Measurements from ENCODE around the gene UAP1.
"Not testable (repeated sequence)": the region's sequence is repeated elsewhere in the genome, so short reads cannot be mapped to it uniquely, and the experiment has no call there.

Gene UAP1

GRCh38 chr1:162566870-162567269, 5.3 kb downstream of the UAP1 start:
- no peak for ATAC-seq

GRCh38 chr1:162568802-162569201, 7.3 kb downstream of the UAP1 start:
- no peak for ATAC-seq

- no peak for ATAC-seq
These were observed 9.2 kb downstream of the UAP1 start for GRCh38 chr1:162570718-162571117.

GRCh38 chr1:162571121-162571520, 9.6 kb downstream of the UAP1 start:
- ATAC-seq = not testable (repeated sequence)

- ATAC-seq = no peak
These were observed 10.2 kb downstream of the UAP1 start for GRCh38 chr1:162571696-162572095.

GRCh38 chr1:162573136-162573535, 11.6 kb downstream of the UAP1 start:
- ATAC-seq = no peak

DNA sequence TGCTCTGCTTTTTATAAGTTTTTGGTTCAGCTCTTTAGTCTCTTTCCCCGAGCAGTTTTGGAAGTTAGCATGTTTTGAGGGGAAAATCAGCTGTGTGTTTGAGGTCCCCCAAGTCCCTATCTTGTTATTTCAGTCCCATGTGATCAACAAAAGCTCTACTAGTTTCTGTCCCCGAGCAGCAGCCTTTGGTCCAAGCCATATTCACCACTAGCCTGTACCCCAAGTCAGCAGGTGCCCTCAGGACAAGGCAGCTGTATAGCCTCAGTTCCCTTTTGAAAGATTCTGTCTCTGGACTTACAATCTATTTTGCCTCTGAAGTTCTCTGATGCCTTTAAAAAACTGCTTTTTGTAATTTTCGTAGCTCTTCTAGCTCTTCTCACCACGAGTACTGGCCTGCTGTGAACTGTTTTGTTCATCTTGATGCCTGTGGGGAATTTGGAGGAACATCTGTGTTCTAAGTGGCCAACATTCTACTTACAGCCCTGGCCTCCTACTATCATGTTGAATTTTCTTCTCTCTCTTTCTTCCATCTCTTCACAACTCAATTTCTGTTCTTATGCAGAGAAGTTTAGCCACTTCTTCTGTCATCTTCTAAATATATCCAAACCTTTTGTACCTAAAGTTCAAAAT, 16.7 kb downstream of the UAP1 start:
- no peak for ATAC-seq

DNA sequence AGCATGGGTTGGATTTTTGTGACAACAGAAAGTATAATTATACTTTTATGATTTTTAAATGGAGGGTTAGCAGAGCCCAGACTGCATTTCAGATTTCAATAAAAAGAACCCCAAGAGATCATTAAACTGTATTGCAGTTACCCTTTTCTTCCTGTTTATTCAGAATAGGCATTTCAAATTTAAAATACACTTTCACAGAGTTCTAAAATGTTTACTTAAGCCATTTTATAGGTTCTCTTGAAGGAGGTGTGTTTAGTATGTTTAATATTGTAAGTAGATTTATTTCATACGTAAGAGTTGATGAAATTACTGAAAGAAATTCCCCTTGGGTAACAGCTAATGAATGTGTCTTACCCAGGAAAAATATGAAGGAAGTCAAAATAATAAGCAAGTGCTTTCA, 17.4 kb downstream of the UAP1 start:
- ATAC-seq = no peak

GRCh38 chr1:162580308-162580707, 18.8 kb downstream of the UAP1 start:
- ATAC-seq = no peak

- not testable (repeated sequence) for ATAC-seq
These were observed 21.4 kb downstream of the UAP1 start for GRCh38 chr1:162582901-162583300.

DNA sequence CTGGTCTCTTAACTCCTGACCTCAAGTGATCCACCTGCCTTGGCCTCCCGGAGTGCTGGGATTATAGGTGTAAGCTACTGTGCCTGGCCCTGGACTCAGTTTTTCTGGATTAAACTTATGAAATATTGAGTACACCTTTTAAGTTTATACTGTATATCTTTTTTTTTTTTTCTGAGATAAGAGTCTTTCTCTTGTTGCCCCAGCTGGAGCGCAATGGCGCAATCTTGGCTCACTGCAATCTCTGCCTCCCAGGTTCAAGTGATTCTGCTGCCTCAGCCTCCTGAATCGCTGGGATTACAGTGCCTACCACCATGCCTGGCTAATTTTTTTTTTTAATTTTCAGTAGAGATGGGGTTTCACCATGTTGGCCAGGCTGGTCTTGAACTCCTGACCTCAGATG, 23.6 kb downstream of the UAP1 start:
- not testable (repeated sequence) for ATAC-seq

DNA sequence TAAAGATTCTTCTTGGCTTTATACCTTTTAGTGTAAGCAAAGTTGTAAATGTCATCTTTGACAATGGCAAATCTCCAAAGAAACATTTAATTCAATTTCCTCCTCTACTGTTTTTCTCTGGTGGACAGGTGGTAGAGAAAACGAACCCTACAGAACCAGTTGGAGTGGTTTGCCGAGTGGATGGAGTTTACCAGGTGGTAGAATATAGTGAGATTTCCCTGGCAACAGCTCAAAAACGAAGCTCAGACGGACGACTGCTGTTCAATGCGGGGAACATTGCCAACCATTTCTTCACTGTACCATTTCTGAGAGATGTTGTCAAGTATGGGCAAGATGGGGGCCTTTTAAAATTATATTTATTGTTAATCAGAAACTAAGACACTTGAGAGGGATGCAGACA, 25.8 kb downstream of the UAP1 start:
- ATAC-seq = no peak

DNA sequence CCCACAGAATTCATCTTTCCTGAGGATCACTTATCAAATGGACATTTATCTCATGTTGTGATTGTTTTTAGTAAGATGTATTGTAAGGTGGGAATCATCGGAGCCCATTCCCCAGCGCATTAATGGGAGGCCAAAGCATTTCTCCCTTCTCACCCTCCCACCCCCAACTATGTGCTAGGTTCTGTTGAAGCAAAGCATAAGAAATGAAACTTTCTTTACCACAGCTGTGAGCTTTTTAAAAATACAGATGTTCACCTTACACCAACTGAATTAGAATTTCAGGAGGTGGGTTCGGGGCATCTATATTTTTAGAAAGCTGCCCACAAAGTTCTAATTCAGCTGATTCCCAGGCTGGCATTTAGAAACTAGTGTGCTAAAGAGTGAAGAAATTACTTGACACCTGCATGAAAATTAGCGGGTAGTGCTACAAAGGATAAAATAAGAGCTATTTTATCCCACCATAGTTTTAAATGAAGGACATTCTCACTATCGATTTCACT, 26.3 kb downstream of the UAP1 start:
- ATAC-seq = no peak

DNA sequence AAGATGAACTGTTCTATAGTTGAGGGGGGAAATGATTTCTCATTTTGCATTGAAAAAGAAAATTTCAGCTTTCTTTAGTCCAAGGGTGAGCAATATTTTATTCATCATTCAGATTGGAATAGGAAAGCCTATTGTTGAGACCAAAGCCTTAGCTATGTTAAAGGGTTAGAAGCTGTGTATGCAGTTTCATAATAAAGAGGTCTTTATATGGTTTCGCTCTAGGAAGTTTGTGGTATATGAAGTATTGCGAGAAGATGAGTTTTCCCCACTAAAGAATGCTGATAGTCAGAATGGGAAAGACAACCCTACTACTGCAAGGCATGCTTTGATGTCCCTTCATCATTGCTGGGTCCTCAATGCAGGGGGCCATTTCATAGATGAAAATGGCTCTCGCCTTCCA, 28.6 kb downstream of the UAP1 start:
- no peak for ATAC-seq

- ATAC-seq = no peak
These were observed 29.2 kb downstream of the UAP1 start for GRCh38 chr1:162590686-162591085.

DNA sequence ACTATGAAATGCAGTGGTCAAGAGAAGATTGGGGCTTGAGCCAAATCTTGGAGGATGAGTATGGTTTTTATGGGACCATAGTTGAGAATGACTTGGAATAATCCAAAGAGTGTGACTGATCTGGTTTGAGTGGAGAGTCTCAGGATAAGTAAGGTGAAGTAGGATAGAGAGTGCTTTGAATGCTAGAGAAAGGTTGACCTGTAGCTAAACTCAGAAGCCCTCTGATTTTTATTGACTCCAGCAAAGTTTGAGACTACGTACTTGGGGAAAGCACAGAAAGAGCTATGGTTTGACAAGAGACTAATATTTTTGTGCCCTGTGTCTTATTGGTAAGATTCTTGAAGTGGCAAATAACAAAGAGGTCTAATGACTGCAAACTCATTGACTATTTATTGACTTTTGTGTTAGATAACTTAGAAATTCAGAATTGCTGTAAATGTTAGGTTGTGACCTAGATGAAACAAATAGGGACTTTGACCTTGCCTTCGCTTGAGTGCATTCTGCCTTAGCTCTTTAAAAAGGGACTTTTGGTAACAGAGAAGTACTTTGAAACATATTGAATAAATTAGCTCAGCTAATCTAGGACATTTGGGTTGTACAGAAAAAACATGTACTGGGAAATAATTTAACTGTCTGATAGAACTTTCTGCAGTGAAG, 35.1 kb downstream of the UAP1 start:
- ATAC-seq = no peak

DNA sequence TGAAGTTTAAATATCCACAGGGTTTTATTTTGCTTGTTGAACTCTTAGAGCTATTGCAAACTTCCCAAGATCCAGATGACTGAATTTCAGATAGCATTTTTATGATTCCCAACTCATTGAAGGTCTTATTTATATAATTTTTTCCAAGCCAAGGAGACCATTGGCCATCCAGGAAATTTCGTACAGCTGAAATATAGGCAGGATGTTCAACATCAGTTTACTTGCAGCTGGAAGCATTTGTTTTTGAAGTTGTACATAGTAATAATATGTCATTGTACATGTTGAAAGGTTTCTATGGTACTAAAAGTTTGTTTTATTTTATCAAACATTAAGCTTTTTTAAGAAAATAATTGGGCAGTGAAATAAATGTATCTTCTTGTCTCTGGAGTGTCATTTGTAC, 37.9 kb downstream of the UAP1 start:
- no peak for ATAC-seq

- not testable (repeated sequence) for ATAC-seq
These were observed 41.6 kb downstream of the UAP1 start for GRCh38 chr1:162603117-162603516.

DNA sequence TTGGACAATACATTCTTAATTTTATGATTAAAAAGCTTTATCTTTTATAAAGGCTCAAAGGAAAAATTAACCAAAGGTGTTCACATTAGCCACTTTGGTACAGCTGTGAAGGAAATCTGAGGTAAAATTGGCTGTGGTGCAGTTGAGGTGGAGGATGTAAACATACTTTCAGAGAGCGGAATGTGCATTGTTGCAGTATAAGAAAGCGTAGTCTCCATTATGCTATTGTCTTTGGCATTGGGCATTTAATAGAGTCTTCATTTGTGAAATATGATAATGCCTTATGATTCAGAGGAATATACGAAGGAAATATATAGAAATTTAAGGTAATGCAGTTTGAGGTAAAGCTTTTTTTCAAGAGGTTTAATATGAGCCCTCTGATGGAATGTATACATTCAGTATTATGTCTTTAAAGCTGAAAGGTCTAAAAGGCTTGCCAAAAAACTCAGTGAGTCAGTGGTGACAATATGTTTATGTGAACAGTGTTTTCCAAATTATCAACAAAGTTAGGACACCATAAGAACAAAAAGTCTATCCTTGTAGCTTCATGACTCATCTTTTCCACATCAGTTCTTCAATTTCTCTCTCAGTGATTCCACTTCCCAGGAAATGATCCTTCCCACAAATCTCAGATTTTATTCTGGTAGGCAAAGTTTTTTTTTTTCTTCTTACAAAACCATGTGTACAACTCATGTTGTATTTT, 43.9 kb downstream of the UAP1 start:
- no peak for ATAC-seq

DNA sequence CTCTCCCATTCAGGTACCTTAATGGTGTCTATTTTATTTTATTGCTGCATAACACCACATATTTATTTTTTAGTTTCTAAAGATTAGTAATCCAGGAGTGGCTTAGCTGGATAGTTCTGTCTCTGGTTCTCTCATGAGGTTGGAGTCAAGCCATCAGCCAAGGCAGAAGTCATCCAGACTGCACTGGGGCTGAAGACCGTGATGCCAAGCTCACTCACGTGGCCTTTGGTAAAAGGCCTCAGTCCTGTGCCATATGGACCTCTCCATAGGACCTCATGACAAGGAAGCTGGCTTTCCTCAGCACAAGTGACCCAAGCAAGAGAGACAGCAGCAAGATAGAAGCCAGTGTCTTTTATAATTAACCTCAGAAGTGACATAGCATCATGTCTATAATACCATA, 47.8 kb downstream of the UAP1 start:
- no peak for ATAC-seq

DNA sequence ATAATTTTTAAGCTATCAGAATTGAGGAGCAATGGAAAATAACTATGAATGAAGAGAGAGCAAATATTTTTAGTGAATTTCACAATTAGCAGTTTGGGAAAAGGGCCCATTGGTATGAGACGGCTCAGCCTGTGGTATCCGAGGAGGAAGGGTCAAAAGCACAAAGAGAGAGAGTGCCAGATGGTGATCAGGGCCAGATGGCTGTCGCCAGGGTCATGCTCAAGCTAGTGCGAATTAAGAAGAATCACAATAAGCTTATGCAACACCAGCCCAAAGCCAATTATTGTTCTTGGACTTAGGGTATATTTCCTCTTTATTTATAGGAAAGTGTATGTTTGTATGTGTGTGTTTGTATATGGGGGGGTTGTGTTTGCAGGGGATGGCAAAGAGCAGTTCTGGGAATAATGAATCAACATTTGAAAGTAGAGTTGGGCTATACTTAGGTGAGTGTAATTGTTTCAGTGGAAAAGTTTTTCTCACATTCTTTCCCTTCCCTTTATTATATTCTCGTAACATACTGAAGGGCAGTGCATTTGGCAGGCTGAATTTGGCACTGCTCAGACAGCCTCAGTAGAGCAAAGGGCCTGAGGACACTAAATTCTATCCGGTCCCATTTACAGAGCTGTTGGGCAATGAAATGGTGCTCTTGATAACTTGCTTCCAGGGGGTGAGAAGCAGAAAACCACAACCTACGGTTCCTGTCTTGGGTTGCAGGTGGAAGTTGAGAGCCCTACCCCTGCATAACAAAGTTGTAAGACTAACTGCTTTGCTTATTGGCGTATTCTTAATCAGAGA, 51.3 kb downstream of the UAP1 start:
- ATAC-seq = no peak

DNA sequence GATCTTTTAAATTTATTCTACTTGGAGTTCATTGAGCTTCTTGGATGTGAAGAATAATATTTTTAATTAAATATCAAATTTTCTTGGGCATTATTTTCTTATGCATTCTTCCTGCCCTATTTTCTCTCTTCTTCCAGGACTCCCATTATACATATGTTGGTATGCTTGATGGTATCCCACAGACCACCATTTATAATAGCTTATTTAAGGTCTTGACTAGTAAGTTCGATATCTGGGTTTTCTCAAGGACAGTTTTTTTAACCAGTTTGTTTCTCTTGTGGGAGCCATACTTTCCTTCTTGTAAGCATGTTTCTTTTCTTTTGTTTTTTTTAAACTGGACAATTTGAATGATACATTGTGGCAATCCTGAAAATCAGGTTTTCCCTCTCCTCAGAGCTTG, 55.3 kb downstream of the UAP1 start:
- no peak for ATAC-seq

GRCh38 chr1:162617513-162617912, 56.0 kb downstream of the UAP1 start:
- no peak for ATAC-seq

Data from activated CD4-positive, CD25-positive, alpha-beta regulatory T cell treated with anti-CD3 and anti-CD28 coated beads, Interleukin-2, amount 50 U/mL, for 24 hours (primary cell).